HEK293 (cell line): ENCODE results near the gene CD59.
A peak's percentile ranks its signal among the peaks of the same experiment; 100 is the strongest.

ENCODE experiments used
- CTCF ChIA-PET: fragments of 350-600 bp; formaldehyde crosslinking; extraction: SDS; loops from one replicate; lab custom pipeline; 2021; ENCODE audit warnings: antibody characterized with exemption; lab: Yijun Ruan, JAX
- POLR2A ChIA-PET: fragments of 300-600 bp; formaldehyde crosslinking; extraction: SDS; loops from one replicate; lab custom pipeline; 2020; ENCODE audit warnings: antibody characterized with exemption, inconsistent platforms; lab: Yijun Ruan, JAX
- H3K27ac ChIP-seq: fragments of 200-500 bp; sonication (Bioruptor generic); 2 replicates; pipeline ENCODE4 v1.5.1; 2014; ENCODE audit warnings: low read depth, low read length, control low read depth, inconsistent platforms; ENCODE audit errors: extremely low read depth
- H3K36me3 ChIP-seq, 2 experiments: fragments of 200-500 bp in 1 of 2; sonication (Bioruptor generic) in 1 of 2; 1 replicate in 1 of 2; 2 replicates in 1 of 2; pipeline ENCODE4 v1.5.1; 2014 to 2017; ENCODE audit warnings: inconsistent platforms in 2 of 2, low read length in 2 of 2; ENCODE audit not compliant: control insufficient read depth in 2 of 2, insufficient read depth in 1 of 2
- H3K4me1 ChIP-seq: fragments of 200-500 bp; sonication (Bioruptor generic); 2 replicates; pipeline ENCODE4 v1.5.1; 2014; ENCODE audit warnings: mild to moderate bottlenecking, low read length, inconsistent platforms; ENCODE audit not compliant: control insufficient read depth, insufficient read depth
- H3K4me3 ChIP-seq: 2 replicates; pipeline ENCODE4 v1.5.1; 2011; ENCODE audit warnings: low read depth, mild to moderate bottlenecking, control low read depth, low read length, moderate library complexity
- H3K9me3 ChIP-seq: fragments of 200-500 bp; sonication (Bioruptor generic); 2 replicates; pipeline ENCODE4 v1.5.1; 2014; ENCODE audit warnings: low read depth, low read length, inconsistent platforms; ENCODE audit not compliant: control insufficient read depth, insufficient read depth
- FEZF1 ChIP-seq: fragments of 450-650 bp; formaldehyde crosslinking; IDR thresholded peaks from 2 replicates; pipeline ENCODE4 v1.5.1; 2016; ENCODE audit warnings: missing biosample characterization, missing genetic modification characterization
- HOXD13 ChIP-seq: sonication (generic); formaldehyde crosslinking; IDR thresholded peaks from 2 replicates; pipeline ENCODE4 v1.8.0; 2022; ENCODE audit warnings: missing genetic modification reagents, borderline replicate concordance
- SCRT2 ChIP-seq: fragments of 450-650 bp; formaldehyde crosslinking; IDR thresholded peaks from 2 replicates; pipeline ENCODE4 v1.5.1; 2016; ENCODE audit warnings: missing biosample characterization, missing genetic modification characterization
- SP7 ChIP-seq: fragments of 450-650 bp; formaldehyde crosslinking; IDR thresholded peaks from 2 replicates; pipeline ENCODE4 v1.5.1; 2016; ENCODE audit warnings: missing biosample characterization, missing genetic modification characterization
- TRIM28 ChIP-seq: IDR thresholded peaks from 2 replicates; pipeline ENCODE4 v1.6.1; 2011; ENCODE audit warnings: low read length, control low read depth, borderline replicate concordance
- ZFP69B ChIP-seq: fragments of 450-650 bp; formaldehyde crosslinking; IDR thresholded peaks from 2 replicates; pipeline ENCODE4 v1.5.1; 2016; ENCODE audit warnings: missing biosample characterization, missing genetic modification characterization
- ZNF10 ChIP-seq: fragments of 450-650 bp; formaldehyde crosslinking; IDR thresholded peaks from 2 replicates; pipeline ENCODE4 v1.5.1; 2017; ENCODE audit warnings: missing biosample characterization, missing genetic modification characterization
- ZNF155 ChIP-seq: fragments of 450-650 bp; formaldehyde crosslinking; IDR thresholded peaks from 2 replicates; pipeline ENCODE4 v1.5.1; 2016; ENCODE audit warnings: missing biosample characterization, missing genetic modification characterization
- ZNF211 ChIP-seq: fragments of 450-650 bp; formaldehyde crosslinking; IDR thresholded peaks from 2 replicates; pipeline ENCODE4 v1.5.1; 2016; ENCODE audit warnings: low read depth, missing biosample characterization, missing genetic modification characterization
- ZNF37A ChIP-seq: fragments of 450-650 bp; IDR thresholded peaks from 2 replicates; pipeline ENCODE4 v1.5.1; 2018; ENCODE audit warnings: missing biosample characterization, missing genetic modification characterization
- ZNF501 ChIP-seq: fragments of 450-650 bp; formaldehyde crosslinking; IDR thresholded peaks from 2 replicates; pipeline ENCODE4 v1.5.1; 2016; ENCODE audit warnings: missing biosample characterization, missing genetic modification characterization
- ZNF555 ChIP-seq: fragments of 450-650 bp; formaldehyde crosslinking; conservative IDR thresholded peaks from 2 replicates; pipeline ENCODE4 v1.5.1; 2017; ENCODE audit warnings: missing biosample characterization, mild to moderate bottlenecking, missing genetic modification characterization, inconsistent platforms
- ZNF561 ChIP-seq: fragments of 450-650 bp; IDR thresholded peaks from 2 replicates; pipeline ENCODE4 v1.5.1; 2018; ENCODE audit warnings: missing biosample characterization, missing genetic modification characterization, borderline replicate concordance
- ZNF623 ChIP-seq: fragments of 450-650 bp; formaldehyde crosslinking; IDR thresholded peaks from 2 replicates; pipeline ENCODE4 v1.5.1; 2016; ENCODE audit warnings: missing biosample characterization, missing genetic modification characterization
- ZNF626 ChIP-seq: fragments of 450-650 bp; sonication (Bioruptor Pico); formaldehyde crosslinking; IDR thresholded peaks from 2 replicates; pipeline ENCODE4 v1.5.1; 2018; ENCODE audit warnings: missing biosample characterization, missing genetic modification characterization, inconsistent platforms
- ZNF747 ChIP-seq: fragments of 450-650 bp; formaldehyde crosslinking; IDR thresholded peaks from 2 replicates; pipeline ENCODE4 v1.5.1; 2016; ENCODE audit warnings: missing biosample characterization, missing genetic modification characterization
- ZNF785 ChIP-seq: fragments of 450-650 bp; formaldehyde crosslinking; IDR thresholded peaks from 2 replicates; pipeline ENCODE4 v1.5.1; 2016; ENCODE audit warnings: missing biosample characterization, missing genetic modification characterization
- TF ChIP-seq, protein P1 (sequence below): fragments of 450-650 bp; formaldehyde crosslinking; IDR thresholded peaks from 2 replicates; pipeline ENCODE4 v1.5.1; 2016; ENCODE audit warnings: missing biosample characterization, missing genetic modification characterization
- TF ChIP-seq, protein P2 (sequence below): fragments of 450-650 bp; formaldehyde crosslinking; conservative IDR thresholded peaks from 2 replicates; pipeline ENCODE4 v1.5.1; 2016; ENCODE audit warnings: low read depth, missing biosample characterization, missing genetic modification characterization
- TF ChIP-seq, protein P3 (sequence below): fragments of 450-650 bp; formaldehyde crosslinking; IDR thresholded peaks from 2 replicates; pipeline ENCODE4 v1.5.1; 2017; ENCODE audit warnings: missing biosample characterization, missing genetic modification characterization
- TF ChIP-seq, protein P4 (sequence below): fragments of 450-650 bp; formaldehyde crosslinking; IDR thresholded peaks from 2 replicates; pipeline ENCODE4 v1.5.1; 2016; ENCODE audit warnings: missing biosample characterization, missing genetic modification characterization
- TF ChIP-seq, protein P5 (sequence below): fragments of 450-650 bp; formaldehyde crosslinking; IDR thresholded peaks from 2 replicates; pipeline ENCODE4 v1.5.1; 2017; ENCODE audit warnings: missing biosample characterization, mild to moderate bottlenecking, missing genetic modification characterization, moderate library complexity
- TF ChIP-seq, protein P6 (sequence below): fragments of 450-650 bp; formaldehyde crosslinking; IDR thresholded peaks from 2 replicates; pipeline ENCODE4 v1.5.1; 2016; ENCODE audit warnings: missing biosample characterization, missing genetic modification characterization

CD59 gene

DNA sequence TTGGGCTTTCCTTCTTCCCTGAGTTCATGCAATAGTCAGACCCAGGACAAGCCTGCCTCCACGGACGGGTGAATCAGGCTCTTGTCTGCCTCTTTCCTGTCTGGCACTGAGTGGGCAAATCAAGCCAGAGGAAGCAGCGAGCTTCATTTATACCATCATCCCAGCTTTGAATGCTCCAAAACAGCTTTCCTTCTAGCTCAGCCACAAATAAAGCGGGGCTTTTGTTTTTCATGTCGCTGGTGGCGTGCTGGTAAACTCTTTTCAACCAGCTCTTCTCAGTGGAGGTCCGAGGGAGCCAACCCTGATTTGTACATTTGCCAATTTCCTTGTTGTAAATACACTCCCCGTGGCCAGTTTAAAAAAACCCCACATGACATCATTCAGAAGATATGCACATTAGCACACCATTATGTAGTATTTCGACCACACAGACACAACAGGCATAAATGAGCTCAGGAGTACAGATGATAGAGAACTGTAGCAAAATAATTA, 44.2 kb downstream of the CD59 start:
- Histone ChIP-seq H3K4me3 (peak overlapping the region; percentile 2), H3K4me1 (peaks cover 3% of the 10 kb centered on the region), H3K27ac (no peak overlapping the region), H3K36me3 (no peaks in the 10 kb centered on the region), H3K9me3 (no peaks in the 10 kb centered on the region)
- POLR2A ChIA-PET = interaction anchor here (1.0 to 2.3 kb wide), 3 partner anchors 9 to 661 kb away, joined by 3 to 20 read pairs (median 17); partner anchors contain the start of genes C11orf91 and CD59
- CTCF ChIA-PET = interaction anchor here (0.5 to 2.7 kb wide), 9 partner anchors 21 to 1000 kb away, joined by 3 to 11 read pairs (median 4); no protein-coding TSS in a partner anchor
- TF ChIP-seq ZNF10 = no peak
- TF ChIP-seq, protein P1, sequence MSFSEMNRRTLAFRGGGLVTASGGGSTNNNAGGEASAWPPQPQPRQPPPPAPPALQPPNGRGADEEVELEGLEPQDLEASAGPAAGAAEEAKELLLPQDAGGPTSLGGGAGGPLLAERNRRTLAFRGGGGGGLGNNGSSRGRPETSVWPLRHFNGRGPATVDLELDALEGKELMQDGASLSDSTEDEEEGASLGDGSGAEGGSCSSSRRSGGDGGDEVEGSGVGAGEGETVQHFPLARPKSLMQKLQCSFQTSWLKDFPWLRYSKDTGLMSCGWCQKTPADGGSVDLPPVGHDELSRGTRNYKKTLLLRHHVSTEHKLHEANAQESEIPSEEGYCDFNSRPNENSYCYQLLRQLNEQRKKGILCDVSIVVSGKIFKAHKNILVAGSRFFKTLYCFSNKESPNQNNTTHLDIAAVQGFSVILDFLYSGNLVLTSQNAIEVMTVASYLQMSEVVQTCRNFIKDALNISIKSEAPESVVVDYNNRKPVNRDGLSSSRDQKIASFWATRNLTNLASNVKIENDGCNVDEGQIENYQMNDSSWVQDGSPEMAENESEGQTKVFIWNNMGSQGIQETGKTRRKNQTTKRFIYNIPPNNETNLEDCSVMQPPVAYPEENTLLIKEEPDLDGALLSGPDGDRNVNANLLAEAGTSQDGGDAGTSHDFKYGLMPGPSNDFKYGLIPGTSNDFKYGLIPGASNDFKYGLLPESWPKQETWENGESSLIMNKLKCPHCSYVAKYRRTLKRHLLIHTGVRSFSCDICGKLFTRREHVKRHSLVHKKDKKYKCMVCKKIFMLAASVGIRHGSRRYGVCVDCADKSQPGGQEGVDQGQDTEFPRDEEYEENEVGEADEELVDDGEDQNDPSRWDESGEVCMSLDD (tag by site-specific recombination) = no peak
- no peak; the same call in 1 of the 2 replicates for TF ChIP-seq TRIM28
- no peak for TF ChIP-seq ZNF555
- TF ChIP-seq ZNF155 (tag by site-specific recombination) = no peak
- TF ChIP-seq ZNF626 (tag by site-specific recombination) = no peak
- no peak for TF ChIP-seq ZNF785 (tag by site-specific recombination)
- no peak for TF ChIP-seq ZNF747
- TF ChIP-seq, protein P2, sequence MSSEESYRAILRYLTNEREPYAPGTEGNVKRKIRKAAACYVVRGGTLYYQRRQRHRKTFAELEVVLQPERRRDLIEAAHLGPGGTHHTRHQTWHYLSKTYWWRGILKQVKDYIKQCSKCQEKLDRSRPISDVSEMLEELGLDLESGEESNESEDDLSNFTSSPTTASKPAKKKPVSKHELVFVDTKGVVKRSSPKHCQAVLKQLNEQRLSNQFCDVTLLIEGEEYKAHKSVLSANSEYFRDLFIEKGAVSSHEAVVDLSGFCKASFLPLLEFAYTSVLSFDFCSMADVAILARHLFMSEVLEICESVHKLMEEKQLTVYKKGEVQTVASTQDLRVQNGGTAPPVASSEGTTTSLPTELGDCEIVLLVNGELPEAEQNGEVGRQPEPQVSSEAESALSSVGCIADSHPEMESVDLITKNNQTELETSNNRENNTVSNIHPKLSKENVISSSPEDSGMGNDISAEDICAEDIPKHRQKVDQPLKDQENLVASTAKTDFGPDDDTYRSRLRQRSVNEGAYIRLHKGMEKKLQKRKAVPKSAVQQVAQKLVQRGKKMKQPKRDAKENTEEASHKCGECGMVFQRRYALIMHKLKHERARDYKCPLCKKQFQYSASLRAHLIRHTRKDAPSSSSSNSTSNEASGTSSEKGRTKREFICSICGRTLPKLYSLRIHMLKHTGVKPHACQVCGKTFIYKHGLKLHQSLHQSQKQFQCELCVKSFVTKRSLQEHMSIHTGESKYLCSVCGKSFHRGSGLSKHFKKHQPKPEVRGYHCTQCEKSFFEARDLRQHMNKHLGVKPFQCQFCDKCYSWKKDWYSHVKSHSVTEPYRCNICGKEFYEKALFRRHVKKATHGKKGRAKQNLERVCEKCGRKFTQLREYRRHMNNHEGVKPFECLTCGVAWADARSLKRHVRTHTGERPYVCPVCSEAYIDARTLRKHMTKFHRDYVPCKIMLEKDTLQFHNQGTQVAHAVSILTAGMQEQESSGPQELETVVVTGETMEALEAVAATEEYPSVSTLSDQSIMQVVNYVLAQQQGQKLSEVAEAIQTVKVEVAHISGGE (tag by site-specific recombination) = no peak
- TF ChIP-seq, protein P3, sequence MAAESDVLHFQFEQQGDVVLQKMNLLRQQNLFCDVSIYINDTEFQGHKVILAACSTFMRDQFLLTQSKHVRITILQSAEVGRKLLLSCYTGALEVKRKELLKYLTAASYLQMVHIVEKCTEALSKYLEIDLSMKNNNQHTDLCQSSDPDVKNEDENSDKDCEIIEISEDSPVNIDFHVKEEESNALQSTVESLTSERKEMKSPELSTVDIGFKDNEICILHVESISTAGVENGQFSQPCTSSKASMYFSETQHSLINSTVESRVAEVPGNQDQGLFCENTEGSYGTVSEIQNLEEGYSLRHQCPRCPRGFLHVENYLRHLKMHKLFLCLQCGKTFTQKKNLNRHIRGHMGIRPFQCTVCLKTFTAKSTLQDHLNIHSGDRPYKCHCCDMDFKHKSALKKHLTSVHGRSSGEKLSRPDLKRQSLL (tag by site-specific recombination) = peak; percentile 96
- peak; percentile 35 for TF ChIP-seq FEZF1 (tag by site-specific recombination)
- TF ChIP-seq ZNF211 = no peak
- no peak; the same call in 1 of the 2 replicates for TF ChIP-seq ZNF561
- TF ChIP-seq, protein P4, sequence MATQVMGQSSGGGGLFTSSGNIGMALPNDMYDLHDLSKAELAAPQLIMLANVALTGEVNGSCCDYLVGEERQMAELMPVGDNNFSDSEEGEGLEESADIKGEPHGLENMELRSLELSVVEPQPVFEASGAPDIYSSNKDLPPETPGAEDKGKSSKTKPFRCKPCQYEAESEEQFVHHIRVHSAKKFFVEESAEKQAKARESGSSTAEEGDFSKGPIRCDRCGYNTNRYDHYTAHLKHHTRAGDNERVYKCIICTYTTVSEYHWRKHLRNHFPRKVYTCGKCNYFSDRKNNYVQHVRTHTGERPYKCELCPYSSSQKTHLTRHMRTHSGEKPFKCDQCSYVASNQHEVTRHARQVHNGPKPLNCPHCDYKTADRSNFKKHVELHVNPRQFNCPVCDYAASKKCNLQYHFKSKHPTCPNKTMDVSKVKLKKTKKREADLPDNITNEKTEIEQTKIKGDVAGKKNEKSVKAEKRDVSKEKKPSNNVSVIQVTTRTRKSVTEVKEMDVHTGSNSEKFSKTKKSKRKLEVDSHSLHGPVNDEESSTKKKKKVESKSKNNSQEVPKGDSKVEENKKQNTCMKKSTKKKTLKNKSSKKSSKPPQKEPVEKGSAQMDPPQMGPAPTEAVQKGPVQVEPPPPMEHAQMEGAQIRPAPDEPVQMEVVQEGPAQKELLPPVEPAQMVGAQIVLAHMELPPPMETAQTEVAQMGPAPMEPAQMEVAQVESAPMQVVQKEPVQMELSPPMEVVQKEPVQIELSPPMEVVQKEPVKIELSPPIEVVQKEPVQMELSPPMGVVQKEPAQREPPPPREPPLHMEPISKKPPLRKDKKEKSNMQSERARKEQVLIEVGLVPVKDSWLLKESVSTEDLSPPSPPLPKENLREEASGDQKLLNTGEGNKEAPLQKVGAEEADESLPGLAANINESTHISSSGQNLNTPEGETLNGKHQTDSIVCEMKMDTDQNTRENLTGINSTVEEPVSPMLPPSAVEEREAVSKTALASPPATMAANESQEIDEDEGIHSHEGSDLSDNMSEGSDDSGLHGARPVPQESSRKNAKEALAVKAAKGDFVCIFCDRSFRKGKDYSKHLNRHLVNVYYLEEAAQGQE (tag by site-specific recombination) = no peak
- TF ChIP-seq ZNF623 (tag by site-specific recombination) = no peak
- TF ChIP-seq SCRT2 (tag by site-specific recombination) = peak; percentile 78
- TF ChIP-seq HOXD13 (CRISPR knock-in tag) = peak; percentile 60; the same call in 1 of the 2 replicates
- TF ChIP-seq, protein P5, sequence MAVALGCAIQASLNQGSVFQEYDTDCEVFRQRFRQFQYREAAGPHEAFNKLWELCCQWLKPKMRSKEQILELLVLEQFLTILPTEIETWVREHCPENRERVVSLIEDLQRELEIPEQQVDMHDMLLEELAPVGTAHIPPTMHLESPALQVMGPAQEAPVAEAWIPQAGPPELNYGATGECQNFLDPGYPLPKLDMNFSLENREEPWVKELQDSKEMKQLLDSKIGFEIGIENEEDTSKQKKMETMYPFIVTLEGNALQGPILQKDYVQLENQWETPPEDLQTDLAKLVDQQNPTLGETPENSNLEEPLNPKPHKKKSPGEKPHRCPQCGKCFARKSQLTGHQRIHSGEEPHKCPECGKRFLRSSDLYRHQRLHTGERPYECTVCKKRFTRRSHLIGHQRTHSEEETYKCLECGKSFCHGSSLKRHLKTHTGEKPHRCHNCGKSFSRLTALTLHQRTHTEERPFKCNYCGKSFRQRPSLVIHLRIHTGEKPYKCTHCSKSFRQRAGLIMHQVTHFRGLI (tag by site-specific recombination) = peak; percentile 44; the same call in 1 of the 2 replicates
- TF ChIP-seq ZNF37A (tag by site-specific recombination) = no peak
- TF ChIP-seq, protein P6, sequence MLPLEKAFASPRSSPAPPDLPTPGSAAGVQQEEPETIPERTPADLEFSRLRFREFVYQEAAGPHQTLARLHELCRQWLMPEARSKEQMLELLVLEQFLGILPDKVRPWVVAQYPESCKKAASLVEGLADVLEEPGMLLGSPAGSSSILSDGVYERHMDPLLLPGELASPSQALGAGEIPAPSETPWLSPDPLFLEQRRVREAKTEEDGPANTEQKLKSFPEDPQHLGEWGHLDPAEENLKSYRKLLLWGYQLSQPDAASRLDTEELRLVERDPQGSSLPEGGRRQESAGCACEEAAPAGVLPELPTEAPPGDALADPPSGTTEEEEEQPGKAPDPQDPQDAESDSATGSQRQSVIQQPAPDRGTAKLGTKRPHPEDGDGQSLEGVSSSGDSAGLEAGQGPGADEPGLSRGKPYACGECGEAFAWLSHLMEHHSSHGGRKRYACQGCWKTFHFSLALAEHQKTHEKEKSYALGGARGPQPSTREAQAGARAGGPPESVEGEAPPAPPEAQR (tag by site-specific recombination) = no peak
- TF ChIP-seq ZFP69B (tag by site-specific recombination) = peak; percentile 71; the same call in 1 of the 2 replicates
- 0 out of 2 replicates have a peak, but pooled peaks have one; percentile 45 for TF ChIP-seq ZNF501 (tag by site-specific recombination)
- peak; percentile 68 for TF ChIP-seq SP7 (tag by site-specific recombination)
